Activated CD4-positive, alpha-beta T cell treated with anti-CD3 and anti-CD28 coated beads for 1 hour (primary cell): ENCODE data around the gene SH3BP4.
"Not testable (repeated sequence)": the region's sequence is repeated elsewhere in the genome, so short reads cannot be mapped to it uniquely, and the experiment has no call there.

Source experiments
- DNase-seq: peaks from one replicate; pipeline ENCODE4 v3.0.0-alpha.2; 2020

The SH3BP4 gene

GRCh38 chr2:235044501-235045271 lies 92.9 kb downstream of the SH3BP4 start:
- DNase-seq = no peak

DNA sequence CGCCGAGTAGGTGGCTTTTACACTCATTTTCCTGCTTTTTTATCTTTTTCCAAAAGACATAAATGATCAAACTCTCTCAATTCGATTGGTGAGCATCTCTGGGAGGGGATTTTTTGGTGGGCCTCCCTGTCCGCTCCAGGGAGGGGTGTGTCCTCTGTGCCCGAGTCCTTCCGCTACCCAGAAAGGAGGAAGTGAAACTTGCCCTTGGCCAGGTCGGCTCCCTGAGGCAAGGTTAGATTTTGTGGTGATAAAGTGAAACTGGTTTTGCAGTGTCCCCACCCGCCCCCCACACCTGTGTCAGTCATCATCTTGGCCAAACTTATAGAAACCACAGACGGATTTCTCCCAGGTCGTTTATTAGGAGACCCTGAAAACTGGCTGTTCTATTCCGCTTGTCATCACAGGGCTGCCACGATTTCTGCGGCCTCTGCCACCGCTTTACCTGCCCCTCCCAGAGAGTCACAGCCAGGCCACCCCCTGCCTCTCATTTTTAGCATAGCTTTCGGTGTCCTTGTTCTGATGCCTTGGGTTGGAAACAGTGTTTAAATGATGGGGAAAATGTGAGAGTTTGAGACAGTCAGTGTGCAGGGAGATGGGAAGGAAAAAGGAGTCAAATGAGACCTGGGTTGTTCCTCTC lies 93.6 kb downstream of the SH3BP4 start:
- DNase-seq = no peak

GRCh38 chr2:235045973-235046343 lies 94.1 kb downstream of the SH3BP4 start:
- DNase-seq = no peak

DNA sequence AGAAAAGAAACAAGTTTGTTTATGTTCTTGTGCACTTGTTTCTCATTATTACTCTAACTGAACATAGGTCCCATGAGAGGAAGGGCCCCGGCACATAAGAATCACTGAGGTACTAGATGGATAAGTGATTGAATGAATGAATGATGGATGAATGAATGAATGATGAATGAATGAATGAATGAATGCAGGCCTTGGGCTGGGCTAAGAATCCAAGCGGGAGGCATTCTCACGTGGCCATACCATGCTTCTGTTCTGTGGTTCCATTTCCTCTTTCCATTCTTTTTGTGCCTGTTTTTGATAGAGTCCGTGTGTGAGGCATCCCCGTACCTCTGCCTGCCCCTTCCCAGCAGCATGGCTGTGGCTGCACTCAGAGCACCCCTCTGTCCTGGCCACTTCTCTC lies 94.8 kb downstream of the SH3BP4 start:
- DNase-seq = no peak

GRCh38 chr2:235047171-235048160 lies 95.6 kb downstream of the SH3BP4 start:
- DNase-seq = no peak

- DNase-seq = no peak
Measured at GRCh38 chr2:235048549-235048948, 96.7 kb downstream of the SH3BP4 start.

- no peak for DNase-seq
Measured at GRCh38 chr2:235049069-235049468, 97.3 kb downstream of the SH3BP4 start.

GRCh38 chr2:235049719-235050118 lies 97.9 kb downstream of the SH3BP4 start:
- no peak for DNase-seq

DNA sequence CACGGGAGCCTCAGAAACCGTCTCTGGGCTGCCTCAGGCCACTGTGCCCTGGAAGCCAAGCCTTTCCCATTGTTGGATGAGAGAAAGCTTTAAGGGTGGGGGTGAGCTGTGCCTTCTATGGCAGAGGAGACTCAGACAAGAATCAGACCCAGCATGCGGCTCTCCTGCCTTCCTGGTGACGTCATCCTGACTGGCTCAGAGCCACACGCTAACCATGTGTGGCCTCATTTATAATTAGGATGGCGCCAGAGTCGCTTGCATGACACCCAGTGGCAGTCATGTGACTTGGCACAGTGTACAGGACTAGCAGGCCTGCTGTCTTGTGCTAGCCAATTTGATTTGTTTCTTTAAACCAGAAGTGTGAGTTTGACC lies 99.1 kb downstream of the SH3BP4 start:
- DNase-seq = no peak

DNA sequence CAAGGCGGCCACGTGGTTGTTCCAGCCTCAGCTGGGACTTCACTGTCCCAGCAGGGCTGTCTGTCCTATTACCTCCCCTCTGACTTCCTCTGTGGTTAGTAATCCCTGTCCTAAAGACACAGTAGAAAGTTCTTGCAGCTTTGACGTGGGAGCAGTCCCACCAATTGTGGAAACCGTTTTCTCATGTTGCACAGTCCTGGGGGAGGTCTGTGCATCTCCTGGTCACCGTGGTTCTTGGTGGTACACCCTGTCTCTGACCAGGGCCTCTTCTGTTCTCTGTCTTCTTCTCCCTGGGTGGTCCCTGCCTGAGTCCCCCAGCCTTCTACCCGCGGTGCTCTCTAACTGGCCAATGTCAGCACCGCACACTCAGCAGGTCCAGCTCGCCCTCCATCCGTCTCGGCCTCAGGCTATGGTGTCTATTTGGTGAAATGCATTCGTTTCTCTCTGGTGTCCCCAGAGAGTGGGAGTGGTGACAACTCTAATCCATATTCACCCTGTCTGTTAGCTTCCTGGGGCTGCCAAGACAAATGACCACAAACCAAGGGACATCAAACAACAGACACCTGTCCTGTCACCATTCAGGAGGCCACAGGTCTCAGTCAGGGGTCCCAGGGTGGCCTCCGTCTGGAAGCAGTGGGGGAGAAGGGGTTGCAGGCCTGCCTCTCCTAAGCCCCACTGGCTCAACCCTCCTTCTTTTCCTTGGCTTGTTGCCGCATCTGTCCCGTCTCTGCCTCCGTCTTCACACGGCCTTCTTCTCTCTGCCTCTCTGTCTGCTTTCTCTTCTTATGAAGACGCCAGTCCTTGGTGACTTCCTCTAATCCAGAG lies 99.8 kb downstream of the SH3BP4 start:
- no peak for DNase-seq

DNA sequence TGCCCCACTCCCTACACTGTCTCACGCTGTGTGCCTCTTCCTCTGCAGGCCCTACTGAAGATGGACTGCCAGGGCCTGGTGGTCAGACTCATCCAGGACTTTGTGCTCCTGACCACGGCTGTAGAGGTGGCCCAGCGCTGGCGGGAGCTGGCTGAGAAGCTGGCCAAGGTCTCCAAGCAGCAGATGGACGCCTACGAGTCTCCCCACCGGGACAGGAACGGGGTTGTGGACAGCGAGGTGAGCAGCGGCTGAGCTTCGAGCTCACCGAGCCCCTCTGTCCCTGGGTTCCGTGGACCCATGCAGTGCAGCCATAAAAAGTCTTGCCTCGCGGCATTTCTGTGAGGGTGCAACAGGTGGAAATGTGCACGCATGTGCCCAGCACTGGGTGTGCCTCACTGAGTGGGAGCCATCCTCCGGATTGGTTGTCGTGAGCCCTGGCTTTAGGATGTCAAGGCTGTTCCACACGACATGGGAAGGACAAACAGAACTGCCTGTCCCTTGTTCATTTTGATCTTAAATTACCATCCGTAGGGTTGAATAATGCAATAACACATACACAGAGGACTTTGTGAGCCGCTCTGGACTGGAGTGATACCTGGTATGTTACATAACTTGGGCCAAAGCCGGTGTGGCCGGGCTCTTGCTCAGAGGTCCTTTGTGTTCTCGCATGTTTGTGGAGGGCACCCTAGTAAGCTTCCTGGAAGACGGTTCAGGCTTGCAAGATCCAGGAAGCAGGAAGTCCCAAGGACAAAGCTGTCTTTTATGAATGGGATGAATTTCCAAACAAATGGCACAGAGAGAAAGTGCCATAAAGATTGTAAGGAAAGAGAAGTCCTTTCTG lies 100.9 kb downstream of the SH3BP4 start:
- no peak for DNase-seq

GRCh38 chr2:235053651-235054050 lies 101.8 kb downstream of the SH3BP4 start:
- no peak for DNase-seq

DNA sequence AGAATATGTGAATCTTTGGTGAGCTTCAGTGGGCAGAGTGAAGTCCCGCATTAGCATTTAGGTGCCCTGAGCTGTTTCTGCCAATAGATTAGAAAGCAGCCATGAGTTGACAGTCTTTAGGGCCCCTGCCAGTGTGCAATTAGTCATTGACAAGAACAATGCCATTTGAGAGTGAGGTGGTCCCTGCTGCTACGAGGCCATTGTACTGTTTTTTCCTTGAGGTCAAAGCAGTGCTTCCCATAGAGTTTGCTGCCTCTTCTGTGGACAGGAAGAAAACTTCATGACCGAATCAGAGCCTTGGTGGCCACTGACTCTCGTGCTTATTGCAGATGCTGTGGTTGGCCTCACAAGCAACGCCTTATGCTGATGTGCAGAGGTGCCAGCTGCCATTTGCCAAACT lies 102.7 kb downstream of the SH3BP4 start:
- no peak for DNase-seq

DNA sequence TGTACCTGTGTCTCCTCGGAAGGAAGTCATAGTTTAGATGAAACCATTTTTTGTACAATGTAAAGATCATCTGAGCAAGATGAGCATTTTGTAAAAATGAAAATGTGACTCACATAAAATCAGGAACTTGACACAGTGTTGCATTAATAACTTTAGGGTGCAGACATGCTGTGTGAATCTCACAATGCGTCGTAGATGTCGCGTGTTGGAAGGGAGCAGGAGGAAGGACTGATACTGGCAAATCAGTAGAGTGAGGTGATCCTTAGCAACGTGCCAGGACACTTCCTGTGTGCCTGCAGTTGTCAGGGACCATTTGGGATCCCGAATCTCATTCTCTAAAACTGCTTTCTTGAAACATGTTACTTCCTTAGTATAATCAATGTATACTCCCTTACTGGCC lies 103.1 kb downstream of the SH3BP4 start:
- DNase-seq = no peak

GRCh38 chr2:235055891-235056516 lies 104.2 kb downstream of the SH3BP4 start:
- no peak for DNase-seq

- no peak for DNase-seq
Measured at GRCh38 chr2:235056768-235057167, 105.0 kb downstream of the SH3BP4 start.

DNA sequence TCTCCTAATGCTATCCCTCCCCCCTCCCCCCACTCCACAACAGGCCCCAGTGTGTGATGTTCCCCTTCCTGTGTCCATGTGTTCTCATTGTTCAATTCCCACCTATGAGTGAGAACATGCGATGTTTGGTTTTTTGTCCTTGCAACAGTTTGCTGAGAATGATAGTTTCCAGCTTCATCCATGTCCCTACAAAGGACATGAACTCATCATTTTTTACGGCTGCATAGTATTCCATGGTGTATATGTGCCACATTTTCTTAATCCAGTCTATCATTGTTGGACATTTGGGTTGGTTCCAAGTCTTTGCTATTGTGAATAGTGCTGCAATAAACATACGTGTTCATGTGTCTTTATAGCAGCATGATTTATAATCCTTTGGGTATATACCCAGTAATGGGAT lies 105.8 kb downstream of the SH3BP4 start:
- not testable (repeated sequence) for DNase-seq

DNA sequence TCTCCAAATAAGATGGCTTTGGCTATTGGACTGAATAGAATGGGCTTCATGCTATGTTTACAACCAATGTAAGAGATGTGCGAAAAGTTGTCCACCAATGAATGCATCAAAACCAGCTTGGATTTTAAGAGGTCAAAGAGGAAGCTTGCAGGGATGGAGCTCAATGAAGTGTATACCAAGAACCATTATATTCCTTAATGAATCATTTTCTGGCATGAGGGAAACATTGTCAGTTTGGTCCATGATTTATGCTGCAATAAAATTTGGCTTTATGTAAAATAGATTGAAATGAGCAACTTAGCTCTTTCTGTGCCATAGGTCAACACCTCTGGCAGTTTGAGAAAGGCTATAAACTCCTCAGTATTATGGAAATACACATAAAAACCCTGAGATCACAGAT lies 107.3 kb downstream of the SH3BP4 start:
- no peak for DNase-seq

GRCh38 chr2:235061656-235062055 lies 109.8 kb downstream of the SH3BP4 start:
- no peak for DNase-seq

DNA sequence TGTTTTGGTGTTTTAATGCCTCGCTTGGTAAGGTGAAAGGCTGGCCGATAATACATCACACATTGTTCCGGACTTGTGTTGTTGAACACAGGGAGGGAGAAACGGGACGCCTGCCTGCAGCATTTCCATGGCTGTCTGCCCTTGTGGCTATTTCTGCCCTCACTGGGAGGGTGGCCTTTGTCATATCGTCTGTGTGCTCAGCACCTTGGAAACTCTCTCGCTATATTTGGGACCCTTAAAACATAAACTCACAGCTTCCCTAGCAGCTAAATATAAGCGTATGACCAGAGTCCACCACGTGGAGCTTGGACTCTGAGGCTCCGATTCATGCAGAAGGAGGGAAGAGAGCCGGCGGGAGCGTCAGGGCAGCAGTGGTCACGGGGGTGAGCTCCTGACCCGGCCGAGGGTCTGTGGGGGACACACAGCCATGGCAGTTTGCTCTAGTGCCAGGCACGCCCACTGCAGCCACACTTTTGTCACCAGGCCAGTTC lies 111.7 kb downstream of the SH3BP4 start:
- DNase-seq = no peak

GRCh38 chr2:235064976-235065375 lies 113.2 kb downstream of the SH3BP4 start:
- no peak for DNase-seq
